ENCODE data around the gene STK10. TPM values are rescaled to one million over a fixed set of nuclear protein-coding genes. Genes with fewer than 3 reads are reported as not detected.

Gene STK10
- total RNA-seq, 2 experiments from 2014 or later: 211 to 229 TPM

GRCh38 chr5:172167895-172168294 is 20.1 kb downstream of the STK10 start:
- CTCF ChIA-PET: no interaction called here
- Histone ChIP-seq H3K9me3 (ENCODE audit: control insufficient read depth in 1 of 2, insufficient read depth in 1 of 2, low read length in 2 of 2) (no peaks in the 10 kb centered on the region), H3K36me3 (ENCODE audit: insufficient read depth, low read length) (peaks cover 65% of the 10 kb centered on the region), H3K4me3 (ENCODE audit: low read length) (no peak overlapping the region), H3K27ac (ENCODE audit: low read depth in 1 of 2, low read length in 2 of 2) (peak overlapping the region; percentile 9 to 37), H3K4me1 (ENCODE audit: insufficient read depth, low read length) (peaks cover 92% of the 10 kb centered on the region), H3K27me3 (ENCODE audit: control insufficient read depth in 1 of 2, insufficient read depth in 2 of 2, low read length in 2 of 2) (no peaks in the 10 kb centered on the region)
- Mint-ChIP-seq H3K27ac (peak overlapping the region; percentile 98), H3K36me3 (ENCODE audit: low read depth) (peaks cover 60% of the 10 kb centered on the region), H3K9me3 (no peaks in the 10 kb centered on the region), H3K4me1 (ENCODE audit: low read depth) (peaks cover 81% of the 10 kb centered on the region), H3K4me3 (no peak overlapping the region), H3K27me3 (no peaks in the 10 kb centered on the region)
- POLR2A ChIA-PET: interaction anchor here (3.8 kb wide), 1 partner anchor 19 kb away, joined by 32 read pairs; the partner anchor contains the start of gene STK10
- DNase-seq: no peak
- TF ChIP-seq CTCF (IDR thresholded peaks at IDR 0.05): no peak
- intact Hi-C loops (cut with DNase I, micrococcal nuclease): no loop called here
- no peak for ATAC-seq (ENCODE audit: poor library complexity)

DNA sequence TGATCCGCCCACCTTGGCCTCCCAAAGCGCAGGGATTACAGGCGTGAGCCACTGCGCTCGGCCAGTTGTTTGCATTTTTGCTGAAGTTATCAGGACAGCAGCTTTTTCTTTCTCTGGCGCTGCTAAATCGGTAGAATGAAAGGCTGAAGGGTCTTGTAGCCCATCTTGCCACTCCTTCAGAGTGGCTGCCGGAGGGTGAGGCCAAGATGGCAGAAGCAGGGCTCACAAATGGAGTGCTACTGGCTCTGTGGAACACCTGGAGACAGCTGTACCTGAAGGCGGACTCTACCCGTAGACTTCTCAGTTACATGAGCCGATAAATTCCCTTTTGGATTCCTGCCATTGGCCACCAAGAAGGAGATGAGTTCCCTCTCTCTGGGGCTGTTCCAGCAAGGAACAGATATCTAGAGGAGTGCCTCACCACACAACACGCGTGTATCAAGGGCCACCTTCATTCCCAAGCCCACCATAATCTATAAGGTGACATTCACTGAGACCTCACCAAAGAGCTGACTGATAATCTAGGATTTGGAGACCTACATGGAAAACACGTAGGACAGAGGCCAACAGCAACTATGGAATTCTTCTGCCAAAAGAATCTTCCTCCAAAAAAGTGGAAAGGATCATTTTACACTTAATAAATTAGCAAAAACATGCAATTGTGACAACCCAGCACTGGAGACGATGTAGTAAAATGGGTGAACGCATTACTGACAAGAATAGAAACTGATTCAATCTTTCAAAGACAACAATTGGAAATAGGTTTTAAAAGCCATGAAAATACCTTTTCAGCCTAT is 21.8 kb downstream of the STK10 start:
- Mint-ChIP-seq H3K27ac (peak overlapping the region; percentile 98), H3K27me3 (no peaks in the 10 kb centered on the region), H3K4me3 (no peak overlapping the region), H3K36me3 (ENCODE audit: low read depth) (peaks cover 71% of the 10 kb centered on the region), H3K9me3 (no peaks in the 10 kb centered on the region), H3K4me1 (ENCODE audit: low read depth) (peaks cover 81% of the 10 kb centered on the region)
- Histone ChIP-seq H3K27me3 (ENCODE audit: control insufficient read depth in 1 of 2, insufficient read depth in 2 of 2, low read length in 2 of 2) (no peaks in the 10 kb centered on the region), H3K9me3 (ENCODE audit: control insufficient read depth in 1 of 2, insufficient read depth in 1 of 2, low read length in 2 of 2) (no peaks in the 10 kb centered on the region), H3K36me3 (ENCODE audit: insufficient read depth, low read length) (peaks cover 69% of the 10 kb centered on the region), H3K27ac (ENCODE audit: low read depth in 1 of 2, low read length in 2 of 2) (peak overlapping the region in 1 of 2 donors; percentile 16), H3K4me1 (ENCODE audit: insufficient read depth, low read length) (peaks cover 92% of the 10 kb centered on the region), H3K4me3 (ENCODE audit: low read length) (no peak overlapping the region)
- TF ChIP-seq CTCF (IDR thresholded peaks at IDR 0.05): no peak
- ATAC-seq (ENCODE audit: poor library complexity) (no peak), DNase-seq (no peak)
- intact Hi-C loops (cut with DNase I, micrococcal nuclease): no loop called here
- POLR2A ChIA-PET: interaction anchor here (1.1 to 5.4 kb wide), 2 partner anchors 8 to 17 kb away, joined by 3 to 29 read pairs; no protein-coding TSS in a partner anchor
- CTCF ChIA-PET: no interaction called here

- no peak overlapping the region for H3K4me3 ChIP-seq (ENCODE audit: low read length)
- H3K9me3 ChIP-seq (ENCODE audit: control insufficient read depth in 1 of 2, insufficient read depth in 1 of 2, low read length in 2 of 2): no peaks in the 10 kb centered on the region
- Mint-ChIP-seq H3K27ac (peak overlapping the region; percentile 98), H3K4me3 (no peak overlapping the region), H3K9me3 (no peaks in the 10 kb centered on the region), H3K36me3 (ENCODE audit: low read depth) (peaks cover 78% of the 10 kb centered on the region), H3K27me3 (no peaks in the 10 kb centered on the region), H3K4me1 (ENCODE audit: low read depth) (peaks cover 81% of the 10 kb centered on the region)
- no peaks in the 10 kb centered on the region for H3K27me3 ChIP-seq (ENCODE audit: control insufficient read depth in 1 of 2, insufficient read depth in 2 of 2, low read length in 2 of 2)
- ATAC-seq (ENCODE audit: poor library complexity): no peak
- no peak for DNase-seq
- H3K27ac ChIP-seq (ENCODE audit: low read depth in 1 of 2, low read length in 2 of 2): peak overlapping the region in 1 of 2 donors; percentile 13
- peaks cover 91% of the 10 kb centered on the region for H3K4me1 ChIP-seq (ENCODE audit: insufficient read depth, low read length)
- ChIA-PET CTCF (no interaction called here), POLR2A (interaction anchor here (0.6 to 5.4 kb wide), 5 partner anchors 9 to 37 kb away, joined by 3 to 29 read pairs (median 4); partner anchors contain the start of gene STK10)
- intact Hi-C loops (cut with DNase I, micrococcal nuclease): no loop called here
- no peak for TF ChIP-seq CTCF (IDR thresholded peaks at IDR 0.05)
- H3K36me3 ChIP-seq (ENCODE audit: insufficient read depth, low read length): peaks cover 63% of the 10 kb centered on the region
Measured at GRCh38 chr5:172165465-172165864, 22.6 kb downstream of the STK10 start.
